ENCODE data around the gene DMRTA2.

Gene DMRTA2

DNA sequence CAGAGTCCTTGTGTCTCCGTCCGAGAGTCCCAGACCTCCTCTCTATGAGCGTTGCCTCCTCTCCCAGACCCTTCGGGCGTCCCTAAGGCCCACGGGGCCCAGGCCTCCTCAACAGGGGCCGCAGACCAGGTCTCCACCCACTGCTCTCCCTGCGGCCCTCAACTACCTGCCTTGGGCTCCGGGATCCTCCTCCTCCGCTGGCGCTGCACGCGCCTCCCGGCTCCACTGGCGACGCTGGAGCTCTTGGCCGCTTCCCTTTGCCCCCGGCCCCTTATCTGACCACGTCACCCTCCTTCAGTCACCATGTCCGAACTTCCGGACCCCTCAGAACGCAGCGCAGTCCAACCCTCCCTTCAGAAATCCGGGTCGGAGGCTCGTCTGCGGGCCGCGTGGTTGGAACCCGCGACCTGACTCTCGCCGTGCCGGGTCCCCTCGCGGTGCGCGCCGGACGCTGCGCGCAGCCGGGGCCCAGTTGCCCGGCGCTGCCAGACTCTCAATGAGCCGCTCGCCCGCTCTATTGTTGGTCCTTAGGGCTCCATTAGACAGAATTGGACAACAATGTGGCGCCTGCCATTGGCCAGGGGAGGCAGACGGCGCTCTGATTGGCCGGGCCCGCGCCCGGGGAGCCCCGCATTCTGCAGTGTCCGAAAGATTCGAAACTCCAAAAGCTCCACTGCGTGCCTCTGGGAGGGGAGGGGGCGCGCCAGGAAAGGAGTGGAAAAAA lies at the start of gene DMRTA2:
DMRTA2 (minus strand) TSS at position 498 of the 724 bp plus-strand sequence. CDS start 1,907 bp downstream, outside the sequence.
- peak in 22 of 56 donors; percentile 3 to 49 (median 12) for DNase-seq

DNA sequence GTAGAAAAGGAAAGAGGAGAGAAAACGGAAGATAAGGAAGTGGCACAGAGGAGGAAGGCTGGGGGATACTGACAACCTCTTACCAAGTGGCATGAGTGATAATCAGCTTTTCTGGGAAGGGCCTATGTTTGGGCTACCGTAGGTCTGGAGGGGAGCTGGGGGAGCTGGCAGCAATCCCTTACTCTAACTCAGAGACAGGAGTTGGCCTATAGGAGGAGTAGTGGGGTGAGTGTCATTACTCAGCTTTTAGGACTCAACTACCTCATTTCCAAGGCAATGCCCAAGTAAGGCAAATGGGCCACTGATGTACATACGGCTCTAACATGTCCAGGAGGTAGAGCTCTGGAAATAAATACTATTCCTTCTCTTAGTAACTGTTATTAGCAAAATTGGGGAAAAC lies 48.7 kb upstream of the DMRTA2 start:
- no peak for DNase-seq

DNA sequence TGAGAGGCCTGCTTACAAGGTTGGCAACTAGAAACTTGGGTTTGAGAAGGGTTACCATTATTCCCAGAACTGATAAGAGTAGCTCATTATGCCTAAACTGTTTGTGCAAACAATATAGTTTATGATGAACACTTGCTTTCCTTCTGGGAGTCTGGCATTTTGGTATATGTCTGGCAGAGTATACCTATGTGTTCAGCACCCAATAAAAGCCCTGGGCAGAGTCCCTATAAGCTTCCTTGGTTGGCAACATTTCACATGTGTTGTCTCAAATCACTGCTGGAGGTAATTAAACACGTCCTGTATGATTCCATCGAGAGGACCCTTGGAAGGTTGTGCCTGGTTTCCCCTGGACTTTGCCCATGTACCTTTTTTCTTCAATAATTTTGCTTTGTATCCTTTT lies 39.7 kb upstream of the DMRTA2 start:
- DNase-seq, result no peak

GRCh38 chr1:50458507-50458906 lies 35.3 kb upstream of the DMRTA2 start:
- no peak for DNase-seq

DNA sequence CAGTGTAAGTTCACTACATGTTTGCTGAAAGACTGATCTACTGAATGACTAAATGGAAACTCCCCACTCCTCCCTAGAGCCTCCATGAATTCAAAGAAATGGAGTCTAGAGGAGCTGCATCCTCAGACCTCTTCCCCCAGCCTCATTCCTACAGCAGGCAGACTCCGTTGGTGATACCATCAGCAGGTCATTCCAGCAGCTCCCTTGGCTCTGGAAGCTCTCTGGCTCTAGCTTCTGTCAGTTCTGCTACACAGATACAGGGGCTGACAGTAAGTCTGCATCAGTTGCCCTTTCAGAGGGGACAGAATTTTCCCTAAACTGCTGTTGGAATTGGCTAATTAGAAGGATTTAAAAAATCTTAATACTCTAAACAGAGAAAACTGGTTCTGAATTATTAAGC lies 31.7 kb upstream of the DMRTA2 start:
- DNase-seq, result no peak

DNA sequence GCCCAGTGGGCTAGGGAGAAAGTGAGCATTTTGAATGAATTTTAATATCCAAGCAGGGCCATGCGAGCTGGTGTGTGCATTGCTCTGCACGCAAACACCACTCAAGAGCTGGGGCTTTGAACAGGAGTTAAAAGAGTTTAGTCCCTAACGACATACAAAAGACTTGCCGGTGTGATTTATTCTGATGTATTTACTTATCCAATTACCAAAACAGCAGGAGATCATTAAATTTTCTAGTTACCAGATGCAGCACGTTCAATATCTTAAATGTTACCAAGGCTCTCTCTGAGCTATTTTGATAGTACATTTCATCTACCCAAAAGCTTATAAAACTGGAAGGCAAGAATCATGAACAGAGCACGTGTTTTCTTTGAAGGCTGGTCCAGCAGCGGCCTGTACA lies 30.0 kb upstream of the DMRTA2 start:
- DNase-seq, result no peak

DNA sequence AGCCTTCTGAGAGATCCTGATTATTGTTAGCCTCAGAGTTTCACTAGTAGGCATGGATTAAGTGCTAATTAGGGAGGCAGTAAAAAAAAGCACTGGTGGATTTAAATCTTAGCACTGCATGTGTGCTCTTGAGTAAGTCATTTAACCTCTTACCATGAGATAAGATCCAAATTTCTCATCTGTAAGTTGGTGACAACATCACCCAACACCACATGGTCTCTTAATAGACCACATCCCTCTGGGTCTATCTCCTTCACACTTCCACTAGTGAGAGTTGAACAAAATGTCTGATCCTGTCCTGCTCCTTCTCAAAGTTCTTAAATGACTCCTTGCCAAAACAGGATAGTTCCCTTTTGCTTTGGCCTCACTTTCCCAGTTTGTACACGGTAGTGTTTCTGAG lies 29.5 kb upstream of the DMRTA2 start:
- DNase-seq, result no peak

GRCh38 chr1:50450861-50451653 lies 27.8 kb upstream of the DMRTA2 start:
- DNase-seq, result no peak

GRCh38 chr1:50447961-50448360 lies 24.7 kb upstream of the DMRTA2 start:
- DNase-seq, result no peak

DNA sequence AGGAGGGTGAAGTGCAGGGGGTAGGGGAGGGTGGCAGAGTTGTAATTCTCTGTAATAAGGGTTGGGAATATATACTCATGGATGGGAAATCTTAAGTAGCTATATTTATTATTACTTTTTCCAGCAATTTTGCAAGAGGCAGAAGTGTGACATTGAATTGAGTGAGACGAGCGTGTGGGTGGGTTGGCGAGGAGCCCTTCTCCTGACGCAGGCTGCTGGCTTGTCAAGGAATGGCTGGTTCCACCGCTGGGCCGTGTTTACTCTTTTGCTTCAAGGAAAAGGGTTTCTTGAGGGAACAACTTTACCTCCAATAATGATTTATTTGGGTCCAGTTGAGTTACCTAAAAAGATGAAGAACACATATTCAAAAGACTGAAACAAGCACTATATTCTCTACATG lies 17.9 kb upstream of the DMRTA2 start:
- no peak for DNase-seq

DNA sequence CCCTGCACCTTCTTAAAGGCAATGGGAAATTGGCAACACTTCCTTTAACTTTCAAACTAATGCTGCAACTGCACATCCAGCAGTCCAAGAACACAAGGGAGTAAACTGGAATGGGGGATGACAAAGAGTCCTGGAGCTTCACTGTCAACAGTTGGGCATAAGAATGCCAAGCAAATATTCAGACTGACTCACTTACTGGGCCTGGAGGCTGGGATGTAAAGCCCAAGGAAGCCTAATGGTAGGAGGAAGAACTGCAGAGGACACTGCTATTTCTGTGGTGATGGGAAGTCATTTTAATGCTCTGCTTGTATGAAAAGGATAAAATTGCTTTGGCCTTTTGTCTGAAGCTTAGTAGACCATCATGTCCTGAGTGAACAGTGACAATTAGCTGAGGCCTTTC lies 15.7 kb upstream of the DMRTA2 start:
- no peak for DNase-seq

DNA sequence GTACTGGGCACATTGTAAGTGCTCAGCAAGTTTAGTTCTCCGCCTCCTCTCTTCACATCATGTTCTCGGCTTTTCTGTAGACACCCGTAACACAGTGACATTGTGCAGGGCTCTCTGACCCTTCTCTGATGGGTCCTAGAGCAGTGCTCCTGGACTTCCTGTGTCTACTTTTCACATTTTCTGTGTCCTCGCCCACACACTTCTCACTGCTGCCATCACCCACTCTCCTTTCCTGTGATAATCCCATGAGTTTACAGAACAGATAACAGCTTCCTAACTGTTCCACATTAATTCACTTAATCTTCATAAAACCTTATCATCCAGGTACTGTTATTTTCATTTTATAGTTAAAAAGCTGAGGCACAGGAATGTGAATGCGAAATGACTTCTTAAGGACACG lies 13.2 kb upstream of the DMRTA2 start:
- DNase-seq, result no peak

GRCh38 chr1:50430010-50430405 lies 6.8 kb upstream of the DMRTA2 start:
- no peak for DNase-seq

DNA sequence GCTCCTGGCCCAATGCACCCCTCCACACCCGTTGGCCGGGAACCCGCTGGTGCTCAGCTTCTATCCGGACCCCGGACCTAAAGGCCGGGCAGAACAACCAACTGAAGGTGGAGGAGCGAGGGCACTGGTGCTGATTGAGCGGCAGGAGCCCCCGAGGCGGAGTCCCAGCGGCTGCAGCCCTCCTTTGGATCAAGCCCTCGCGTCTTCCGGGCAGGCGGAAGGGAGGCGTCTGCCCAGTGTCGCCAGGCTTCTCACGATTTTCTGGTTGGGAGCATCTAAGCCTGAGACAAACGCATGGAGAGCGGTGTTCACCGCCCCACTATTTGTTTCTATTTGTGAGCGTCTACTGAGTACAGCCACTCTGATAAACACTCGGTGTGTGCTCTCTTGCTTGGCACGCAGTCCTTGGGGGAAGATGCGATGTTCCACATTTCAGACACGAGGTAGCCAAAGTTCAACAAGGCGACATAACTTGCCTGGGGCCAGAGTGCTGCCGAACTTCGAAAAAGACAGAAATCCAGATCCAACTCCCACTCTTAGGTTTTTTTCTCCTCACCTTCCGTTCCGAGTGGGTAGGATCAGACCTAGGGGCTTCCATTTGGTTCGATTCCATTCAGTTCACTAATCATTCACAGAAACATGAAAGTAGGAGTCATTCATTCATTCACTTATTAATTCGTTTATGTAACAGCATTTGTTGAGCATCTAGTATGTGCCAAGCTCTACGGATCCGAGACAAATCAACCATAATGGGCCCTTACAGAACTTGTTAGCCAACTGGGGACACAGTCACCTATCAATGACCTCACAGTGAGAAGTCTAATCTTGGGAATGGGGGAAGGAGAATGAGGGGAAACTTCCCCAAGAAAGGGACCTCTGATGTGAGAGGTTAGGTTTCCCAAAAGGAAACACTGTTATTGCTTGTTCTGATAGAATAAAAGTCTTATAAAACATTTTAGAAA lies 4.9 kb upstream of the DMRTA2 start:
- no peak for DNase-seq

- no peak for DNase-seq
These were observed 4.0 kb upstream of the DMRTA2 start for GRCh38 chr1:50427086-50427817.

GRCh38 chr1:50426702-50427085 lies 3.5 kb upstream of the DMRTA2 start:
- no peak for DNase-seq

DNA sequence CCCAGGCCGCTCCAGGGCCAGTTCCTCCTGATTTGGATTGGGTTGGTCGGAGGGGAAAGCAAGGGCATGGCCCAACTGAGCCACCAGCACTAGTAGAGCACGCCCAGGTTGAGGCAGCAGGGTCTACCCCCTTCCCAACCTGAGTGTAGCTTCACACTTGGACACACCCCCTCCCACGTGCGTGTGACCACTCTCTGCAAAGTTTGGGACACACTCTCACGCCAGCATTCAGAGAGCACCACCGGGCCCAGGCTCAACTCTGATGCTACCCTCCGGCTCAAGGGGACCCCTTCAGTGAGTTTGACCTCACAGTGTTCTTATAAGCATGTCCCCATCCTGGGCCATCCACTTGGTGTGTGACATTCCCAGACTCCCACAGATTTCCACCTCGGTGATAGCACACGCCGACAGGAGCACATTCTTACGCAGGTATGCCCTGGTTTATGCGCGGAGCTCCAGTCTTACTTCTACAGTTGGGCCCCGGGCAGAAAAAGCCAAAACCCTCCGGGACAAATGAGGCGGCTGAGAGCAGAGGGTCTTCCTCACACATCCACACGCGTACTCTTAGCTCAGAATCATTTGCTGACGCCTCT lies 3.0 kb upstream of the DMRTA2 start:
- no peak for DNase-seq

DNA sequence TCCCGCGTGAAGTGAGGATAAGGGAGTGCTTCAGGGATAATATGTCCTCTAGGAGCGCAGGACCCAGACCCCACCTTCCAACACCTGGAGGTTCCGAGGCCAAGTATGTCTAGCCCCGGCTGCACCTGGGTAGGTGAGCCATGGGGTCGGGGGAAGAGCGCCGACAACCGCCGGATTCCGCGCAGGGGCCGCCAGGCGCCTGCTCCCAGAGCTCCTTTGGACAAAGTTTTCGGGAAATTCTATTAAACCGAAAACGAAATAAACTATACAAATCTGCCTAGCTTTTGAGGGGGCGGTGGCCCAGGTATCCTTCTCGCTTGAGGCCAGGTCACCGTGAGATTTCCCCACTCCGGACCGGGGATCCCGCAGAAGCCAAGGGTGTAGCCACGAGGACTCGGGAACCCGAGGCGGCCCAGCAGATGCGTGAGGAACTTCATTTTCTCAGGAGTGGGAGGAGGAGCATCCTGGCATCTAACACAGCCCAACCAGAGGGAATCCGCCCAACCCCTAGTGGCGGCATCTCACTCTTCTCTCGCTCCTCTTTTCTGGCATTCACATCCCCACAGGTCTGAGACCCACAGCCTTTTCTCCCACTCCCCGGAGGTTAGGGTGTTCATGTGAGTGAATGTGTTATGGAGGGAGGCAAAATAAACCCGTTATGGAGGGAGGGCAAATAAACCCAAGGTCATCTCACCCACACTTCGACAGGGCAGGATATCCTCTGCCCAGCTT lies 2.3 kb upstream of the DMRTA2 start:
- DNase-seq, result no peak

DNA sequence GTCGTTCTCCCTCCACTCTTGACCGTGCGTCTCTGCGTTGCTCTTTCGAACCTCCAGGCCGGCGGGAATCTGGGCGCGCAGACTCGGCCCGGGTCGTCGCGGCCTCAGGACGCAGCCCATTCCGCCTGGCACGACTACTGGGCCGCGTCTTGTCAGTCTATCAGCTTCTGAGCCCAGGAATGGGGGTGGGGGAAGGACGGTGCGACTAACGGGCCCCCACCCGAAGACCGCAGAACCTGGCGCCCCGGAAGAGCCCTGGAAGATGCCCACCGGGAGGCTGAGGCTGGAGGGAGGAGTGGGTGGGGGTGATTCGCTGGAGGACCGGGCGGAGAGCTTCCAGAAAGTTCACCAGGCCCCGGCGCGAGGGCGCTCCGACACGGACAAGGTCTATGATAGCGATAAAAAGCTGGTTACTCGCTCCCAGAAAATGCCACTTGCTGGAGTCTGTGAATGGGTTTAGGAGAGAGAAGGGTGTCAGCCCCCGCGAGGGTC lies 1.7 kb upstream of the DMRTA2 start:
- DNase-seq, result no peak

Data from nucleus accumbens (tissue), 56 donors.